HS-5 (cell line): Measurements from ENCODE around the gene TULP4.
A peak's percentile ranks its signal among the peaks of the same experiment; 100 is the strongest.
"Not testable (repeated sequence)": the region's sequence is repeated elsewhere in the genome, so short reads cannot be mapped to it uniquely, and the experiment has no call there.

Experiments
- DNase-seq: peaks from one replicate; pipeline ENCODE4 v3.0.0-alpha.2; 2012; ENCODE audit warnings: low read depth

TULP4 gene

GRCh38 chr6:158470023-158470422 is 157.8 kb downstream of the TULP4 start:
- not testable (repeated sequence) for DNase-seq

- no peak for DNase-seq
These were observed 159.1 kb downstream of the TULP4 start for GRCh38 chr6:158471339-158471738.

- DNase-seq, result no peak
These were observed 160.2 kb downstream of the TULP4 start for GRCh38 chr6:158472447-158472846.

- peak; percentile 30 for DNase-seq
These were observed 162.7 kb downstream of the TULP4 start for GRCh38 chr6:158474961-158475343.

GRCh38 chr6:158475344-158476302 is 163.4 kb downstream of the TULP4 start:
- no peak for DNase-seq

- no peak for DNase-seq
These were observed 164.1 kb downstream of the TULP4 start for GRCh38 chr6:158476389-158476788.

GRCh38 chr6:158477722-158478121 is 165.5 kb downstream of the TULP4 start:
- DNase-seq, result not testable (repeated sequence)

- DNase-seq, result no peak
These were observed 168.7 kb downstream of the TULP4 start for GRCh38 chr6:158480989-158481388.

GRCh38 chr6:158481690-158482473 is 169.6 kb downstream of the TULP4 start:
- DNase-seq, result peak; percentile 78

- DNase-seq, result no peak
These were observed 173.2 kb downstream of the TULP4 start for GRCh38 chr6:158485431-158485830.

GRCh38 chr6:158487495-158487894 is 175.2 kb downstream of the TULP4 start:
- no peak for DNase-seq

- peak; percentile 91 for DNase-seq
These were observed 175.8 kb downstream of the TULP4 start for GRCh38 chr6:158488065-158488464.

GRCh38 chr6:158489441-158489840 is 177.2 kb downstream of the TULP4 start:
- no peak for DNase-seq

- no peak for DNase-seq
These were observed 180.6 kb downstream of the TULP4 start for GRCh38 chr6:158492881-158493280.

- no peak for DNase-seq
These were observed 184.4 kb downstream of the TULP4 start for GRCh38 chr6:158496700-158497099.

GRCh38 chr6:158497620-158498019 is 185.4 kb downstream of the TULP4 start:
- DNase-seq, result no peak

GRCh38 chr6:158498362-158498761 is 186.1 kb downstream of the TULP4 start:
- DNase-seq, result no peak

- DNase-seq, result no peak
These were observed 187.3 kb downstream of the TULP4 start for GRCh38 chr6:158499601-158500000.

GRCh38 chr6:158500016-158500735 is 187.9 kb downstream of the TULP4 start:
- DNase-seq, result no peak

- no peak for DNase-seq
These were observed 189.3 kb downstream of the TULP4 start for GRCh38 chr6:158501360-158502262.

GRCh38 chr6:158502263-158502950 is 190.1 kb downstream of the TULP4 start:
- no peak for DNase-seq
